Sigmoid colon (tissue), 4 donors: Measurements from ENCODE around the gene IPMK.

ENCODE experiments used
- CTCF ChIP-seq, 4 experiments: fragments of 450-650 bp in 3 of 4; fragments of 200-600 bp in 1 of 4; IDR thresholded peaks; one replicate each; pipeline ENCODE4 v1.5.1; 2016 to 2019; ENCODE audit warnings: antibody characterized with exemption in 4 of 4, mild to moderate bottlenecking in 3 of 4, moderate library complexity in 2 of 4
- POLR2A ChIP-seq, 2 donors: fragments of 450-650 bp; IDR thresholded peaks; one replicate each; pipeline ENCODE4 v1.6.1; 2016; ENCODE audit warnings: antibody characterized with exemption in 2 of 2, mild to moderate bottlenecking in 2 of 2, moderate library complexity in 2 of 2
- POLR2AphosphoS5 ChIP-seq, 4 donors: sonication (generic); formaldehyde crosslinking; IDR thresholded peaks; one replicate each; pipeline ENCODE4 v1.6.1; 2017; ENCODE audit warnings: antibody characterized with exemption in 4 of 4

GRCh38 chr10:58173391-58173790, 94.3 kb downstream of the IPMK start:
- no peak for TF ChIP-seq POLR2AphosphoS5 (IDR thresholded peaks at IDR 0.05)
- TF ChIP-seq POLR2A (IDR thresholded peaks at IDR 0.05) = no peak
- TF ChIP-seq CTCF (IDR thresholded peaks at IDR 0.05) = no peak
